WI38 (cell line): ENCODE results near the gene MVB12B.

Experiments
- H3K4me3 ChIP-seq: 2 replicates; pipeline ENCODE4 v1.5.1; 2011; ENCODE audit warnings: low read depth, mild to moderate bottlenecking, control low read depth, low read length
- CTCF ChIP-seq: IDR thresholded peaks from 2 replicates; pipeline ENCODE4 v1.5.1; 2012; ENCODE audit warnings: low read depth, mild to moderate bottlenecking, control low read depth, low read length

MVB12B gene

GRCh38 chr9:126487856-126488255 lies 161.2 kb downstream of the MVB12B start:
- TF ChIP-seq CTCF: no peak
- H3K4me3 ChIP-seq: no peak overlapping the region

GRCh38 chr9:126488310-126488709 lies 161.7 kb downstream of the MVB12B start:
- no peak for TF ChIP-seq CTCF
- H3K4me3 ChIP-seq: no peak overlapping the region

GRCh38 chr9:126488881-126489404 lies 162.3 kb downstream of the MVB12B start:
- no peak for TF ChIP-seq CTCF
- no peak overlapping the region for H3K4me3 ChIP-seq

GRCh38 chr9:126489581-126490213 lies 163.1 kb downstream of the MVB12B start:
- no peak for TF ChIP-seq CTCF
- no peak overlapping the region for H3K4me3 ChIP-seq

DNA sequence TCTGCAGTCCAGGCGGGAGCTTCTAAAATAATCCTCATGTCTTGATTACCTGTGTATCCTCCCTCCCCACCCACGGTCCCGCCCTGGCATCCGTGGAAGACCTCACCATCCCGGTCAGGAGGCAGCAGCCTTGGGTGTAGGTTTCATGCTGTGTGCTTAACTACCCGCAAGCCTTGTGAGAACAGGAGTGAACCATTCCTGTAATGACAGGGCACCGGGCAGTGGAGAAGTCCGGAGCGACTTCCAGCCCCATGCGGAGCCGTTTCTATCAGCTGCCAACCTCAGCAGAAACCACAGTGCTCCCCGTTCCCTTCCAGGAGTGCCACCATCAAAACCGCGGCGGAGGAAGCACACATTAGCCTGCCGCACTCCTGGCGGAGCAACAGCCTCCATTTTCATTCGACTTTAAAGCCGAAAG lies 163.6 kb downstream of the MVB12B start:
- H3K4me3 ChIP-seq: no peak overlapping the region
- TF ChIP-seq CTCF: no peak

- peak; percentile 94 for TF ChIP-seq CTCF
- no peak overlapping the region for H3K4me3 ChIP-seq
These were observed 164.4 kb downstream of the MVB12B start for GRCh38 chr9:126490871-126491567.

DNA sequence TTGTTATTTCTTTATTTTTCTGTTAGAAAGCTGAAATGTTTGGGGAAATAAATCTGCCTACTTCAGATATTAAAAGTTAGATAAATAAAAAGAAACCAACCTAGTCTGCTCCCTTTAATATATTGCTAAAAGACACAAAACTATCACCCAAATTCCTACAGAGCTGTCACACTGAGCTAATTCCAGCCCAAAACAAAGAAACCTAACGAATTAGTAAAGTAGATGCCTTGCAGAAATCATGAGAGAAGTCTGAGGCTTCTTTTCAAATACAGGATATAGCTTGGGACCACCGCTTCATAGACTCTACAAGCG lies 164.9 kb downstream of the MVB12B start:
- TF ChIP-seq CTCF: no peak
- no peak overlapping the region for H3K4me3 ChIP-seq
